Nephron (organoid): ENCODE measurements around the gene IFRD2.

ENCODE experiments used
- H3K27ac Mint-ChIP-seq, 3 experiments: 2 replicates each; pipeline ENCODE4 v1.8.0; 2020; ENCODE audit warnings: mixed read lengths in 3 of 3, mild to moderate bottlenecking in 2 of 3, moderate library complexity in 1 of 3
- H3K27me3 Mint-ChIP-seq: 2 replicates; pipeline ENCODE4 v1.8.0; 2021; ENCODE audit warnings: low read depth, mild to moderate bottlenecking, moderate library complexity, mixed read lengths
- H3K36me3 Mint-ChIP-seq: 2 replicates; pipeline ENCODE4 v1.8.0; 2020; ENCODE audit warnings: low read depth, mixed read lengths
- H3K4me1 Mint-ChIP-seq: 2 replicates; pipeline ENCODE4 v1.8.0; 2020; ENCODE audit warnings: mixed read lengths
- H3K4me3 Mint-ChIP-seq, 3 experiments: 2 replicates each; pipeline ENCODE4 v1.8.0; 2020; ENCODE audit warnings: mild to moderate bottlenecking in 3 of 3, mixed read lengths in 3 of 3, moderate library complexity in 2 of 3
- H3K9me3 Mint-ChIP-seq: 2 replicates; pipeline ENCODE4 v1.8.0; 2020; ENCODE audit warnings: mixed read lengths
- TF ChIP-seq, protein P1 (sequence below), 3 experiments: fragments of 200-600 bp; sonication (generic); IDR thresholded peaks; one replicate each; pipeline ENCODE4 v1.5.0; 2021; ENCODE audit warnings: antibody characterized with exemption in 3 of 3; ENCODE audit not compliant: unreplicated experiment in 3 of 3

Gene IFRD2

DNA sequence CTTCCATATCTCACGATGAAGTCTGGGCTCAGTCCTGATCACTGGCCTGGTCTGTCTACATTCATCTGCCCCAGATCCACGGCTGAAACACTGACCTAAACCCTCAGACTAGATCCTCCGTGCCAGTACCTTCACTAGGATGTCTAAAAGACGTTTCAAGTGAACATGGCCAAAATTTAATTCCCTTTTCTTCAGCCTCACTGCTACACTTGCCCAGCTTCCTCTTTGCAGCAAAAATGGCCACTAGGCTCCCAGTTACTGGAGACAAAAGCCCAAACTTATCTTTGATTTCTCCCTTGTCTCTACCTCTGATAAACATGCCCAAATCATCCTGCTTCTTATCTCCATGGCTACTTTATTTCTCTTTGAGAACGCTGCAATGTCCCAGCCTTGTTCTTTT, 46.7 kb upstream of the IFRD2 start:
- TF ChIP-seq, protein P1, sequence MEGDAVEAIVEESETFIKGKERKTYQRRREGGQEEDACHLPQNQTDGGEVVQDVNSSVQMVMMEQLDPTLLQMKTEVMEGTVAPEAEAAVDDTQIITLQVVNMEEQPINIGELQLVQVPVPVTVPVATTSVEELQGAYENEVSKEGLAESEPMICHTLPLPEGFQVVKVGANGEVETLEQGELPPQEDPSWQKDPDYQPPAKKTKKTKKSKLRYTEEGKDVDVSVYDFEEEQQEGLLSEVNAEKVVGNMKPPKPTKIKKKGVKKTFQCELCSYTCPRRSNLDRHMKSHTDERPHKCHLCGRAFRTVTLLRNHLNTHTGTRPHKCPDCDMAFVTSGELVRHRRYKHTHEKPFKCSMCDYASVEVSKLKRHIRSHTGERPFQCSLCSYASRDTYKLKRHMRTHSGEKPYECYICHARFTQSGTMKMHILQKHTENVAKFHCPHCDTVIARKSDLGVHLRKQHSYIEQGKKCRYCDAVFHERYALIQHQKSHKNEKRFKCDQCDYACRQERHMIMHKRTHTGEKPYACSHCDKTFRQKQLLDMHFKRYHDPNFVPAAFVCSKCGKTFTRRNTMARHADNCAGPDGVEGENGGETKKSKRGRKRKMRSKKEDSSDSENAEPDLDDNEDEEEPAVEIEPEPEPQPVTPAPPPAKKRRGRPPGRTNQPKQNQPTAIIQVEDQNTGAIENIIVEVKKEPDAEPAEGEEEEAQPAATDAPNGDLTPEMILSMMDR (IDR thresholded peaks at IDR 0.05; ENCODE audit: unreplicated experiment in 3 of 3): no peak
- no peaks in the 10 kb centered on the region for H3K9me3 Mint-ChIP-seq
- H3K27me3 Mint-ChIP-seq: peaks cover 47% of the 10 kb centered on the region
- H3K36me3 Mint-ChIP-seq: no peaks in the 10 kb centered on the region
- H3K4me3 Mint-ChIP-seq: peak overlapping the region; percentile 89 to 95 (median 94)
- peaks cover 41% of the 10 kb centered on the region for H3K4me1 Mint-ChIP-seq
- H3K27ac Mint-ChIP-seq: peak overlapping the region; percentile 86 to 97 (median 96)

DNA sequence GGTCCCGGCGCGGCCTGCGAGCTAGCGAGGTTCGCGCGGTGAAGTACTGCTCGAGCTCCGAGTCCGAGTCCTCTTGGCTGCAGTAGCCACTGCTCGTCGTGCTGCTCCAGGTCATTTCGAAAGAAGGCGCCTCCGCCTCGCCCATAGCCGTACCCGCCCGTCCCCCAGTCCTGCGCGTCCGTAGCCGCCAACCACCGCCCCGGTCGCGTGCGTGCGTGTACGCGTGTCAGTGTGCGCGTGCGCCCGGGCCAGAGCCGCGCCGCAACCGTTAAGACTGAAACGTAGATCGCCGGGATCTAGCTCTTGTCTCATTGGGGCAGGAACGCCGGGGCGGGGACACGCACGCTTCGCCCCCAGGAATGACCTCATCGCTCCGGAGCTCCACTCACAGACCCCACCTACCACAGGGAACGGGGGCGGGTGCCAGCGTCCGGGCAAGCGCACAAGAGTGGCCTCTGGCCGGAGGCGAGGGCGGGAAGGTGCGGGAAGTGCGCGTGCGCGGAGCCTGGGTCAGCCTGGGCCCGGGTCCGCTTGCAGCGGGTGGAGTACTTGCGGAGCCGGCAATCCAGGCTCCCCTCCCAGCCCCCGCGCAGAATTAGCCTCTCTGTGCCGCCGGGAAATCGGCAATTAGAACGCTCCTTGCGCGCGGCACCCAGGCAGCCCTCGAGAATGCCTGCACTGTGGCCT, 45.1 kb upstream of the IFRD2 start:
- Mint-ChIP-seq H3K4me1 (peaks cover 44% of the 10 kb centered on the region), H3K27ac (peak overlapping the region; percentile 86 to 97 (median 96)), H3K9me3 (no peaks in the 10 kb centered on the region), H3K36me3 (no peaks in the 10 kb centered on the region), H3K27me3 (peaks cover 35% of the 10 kb centered on the region), H3K4me3 (peak overlapping the region; percentile 89 to 95 (median 94))
- TF ChIP-seq, protein P1 (IDR thresholded peaks at IDR 0.05; ENCODE audit: unreplicated experiment in 3 of 3): no peak

DNA sequence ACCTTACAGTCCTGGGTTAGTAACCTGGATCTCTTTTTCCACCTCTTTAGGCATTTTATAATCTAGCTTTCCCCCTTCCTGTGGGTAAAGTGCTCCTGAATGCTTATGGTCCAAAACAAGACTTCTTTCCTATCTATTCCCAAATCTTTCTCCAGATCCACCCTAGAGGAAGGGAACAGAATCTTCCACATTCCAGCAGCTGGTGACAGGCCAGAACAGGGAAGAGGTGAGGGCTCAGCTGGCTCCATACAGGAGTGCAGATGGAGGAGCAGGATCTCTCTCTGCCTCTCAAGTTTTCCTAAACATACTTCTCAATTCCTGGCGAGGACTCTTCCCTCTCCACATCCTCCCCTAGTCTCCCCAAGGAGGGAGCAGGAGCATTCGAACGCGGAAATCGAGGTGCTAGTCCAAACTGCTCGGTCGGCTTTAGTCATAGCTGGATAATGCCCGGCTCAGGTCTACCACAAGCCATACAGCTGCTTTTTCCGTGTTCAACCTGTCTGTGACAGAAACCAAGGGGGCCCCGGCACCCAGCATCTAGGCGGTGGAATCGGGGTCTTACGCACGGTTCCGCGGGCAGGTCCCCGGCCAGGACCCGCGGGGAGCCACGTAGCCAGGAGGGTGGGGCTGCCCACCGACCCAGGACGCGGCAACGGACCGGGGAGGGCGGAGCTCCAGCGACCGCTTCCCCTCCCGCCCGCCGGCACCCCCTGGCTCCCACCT, 44.4 kb upstream of the IFRD2 start:
- Mint-ChIP-seq H3K9me3 (no peaks in the 10 kb centered on the region), H3K36me3 (no peaks in the 10 kb centered on the region), H3K4me3 (peak overlapping the region; percentile 89 to 95 (median 94)), H3K27me3 (peaks cover 28% of the 10 kb centered on the region), H3K27ac (peak overlapping the region; percentile 86 to 96 (median 90)), H3K4me1 (peaks cover 44% of the 10 kb centered on the region)
- TF ChIP-seq, protein P1 (IDR thresholded peaks at IDR 0.05; ENCODE audit: unreplicated experiment in 3 of 3): no peak

DNA sequence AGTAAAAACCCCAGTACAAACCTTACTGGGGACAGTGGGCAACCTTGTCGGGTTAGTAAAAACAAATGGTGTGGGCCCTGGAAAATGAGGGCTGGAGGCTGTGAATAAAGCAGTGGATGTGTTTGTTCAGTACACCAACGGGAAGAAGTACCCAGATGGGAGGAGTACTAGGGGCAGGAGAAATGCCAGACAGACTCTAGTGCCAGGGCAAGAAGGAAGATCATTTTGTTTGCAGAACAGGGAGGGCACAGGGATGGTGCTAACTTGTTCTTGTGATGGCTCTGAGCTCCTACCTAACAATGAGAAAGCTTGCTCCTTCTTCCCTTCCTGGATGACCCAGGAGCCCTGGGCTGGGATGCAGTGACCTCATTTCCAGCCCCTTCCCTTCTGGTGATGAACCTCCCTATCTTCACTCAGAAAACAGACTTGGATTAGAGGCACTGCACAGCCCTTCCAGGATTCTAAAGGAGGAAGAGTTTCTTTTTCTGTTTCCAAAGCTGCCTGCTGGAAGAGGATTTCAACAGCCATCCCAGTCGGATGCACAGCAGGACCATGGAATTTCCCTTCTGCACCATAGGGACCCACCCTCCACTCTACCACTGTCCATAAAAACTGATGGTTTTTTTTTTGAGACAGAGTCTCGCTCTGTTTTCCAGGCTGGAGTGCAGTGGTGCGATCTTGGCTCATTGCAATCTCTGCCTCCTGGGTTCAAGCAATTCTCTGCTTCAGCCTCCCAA, 42.3 kb upstream of the IFRD2 start:
- Mint-ChIP-seq H3K27me3 (peaks cover 8% of the 10 kb centered on the region), H3K9me3 (no peaks in the 10 kb centered on the region), H3K4me3 (peak overlapping the region; percentile 67 to 80 (median 74)), H3K4me1 (peaks cover 38% of the 10 kb centered on the region), H3K36me3 (peaks cover 10% of the 10 kb centered on the region), H3K27ac (peak overlapping the region in 1 of 3 experiments; percentile 39)
- TF ChIP-seq, protein P1 (IDR thresholded peaks at IDR 0.05; ENCODE audit: unreplicated experiment in 3 of 3): no peak

DNA sequence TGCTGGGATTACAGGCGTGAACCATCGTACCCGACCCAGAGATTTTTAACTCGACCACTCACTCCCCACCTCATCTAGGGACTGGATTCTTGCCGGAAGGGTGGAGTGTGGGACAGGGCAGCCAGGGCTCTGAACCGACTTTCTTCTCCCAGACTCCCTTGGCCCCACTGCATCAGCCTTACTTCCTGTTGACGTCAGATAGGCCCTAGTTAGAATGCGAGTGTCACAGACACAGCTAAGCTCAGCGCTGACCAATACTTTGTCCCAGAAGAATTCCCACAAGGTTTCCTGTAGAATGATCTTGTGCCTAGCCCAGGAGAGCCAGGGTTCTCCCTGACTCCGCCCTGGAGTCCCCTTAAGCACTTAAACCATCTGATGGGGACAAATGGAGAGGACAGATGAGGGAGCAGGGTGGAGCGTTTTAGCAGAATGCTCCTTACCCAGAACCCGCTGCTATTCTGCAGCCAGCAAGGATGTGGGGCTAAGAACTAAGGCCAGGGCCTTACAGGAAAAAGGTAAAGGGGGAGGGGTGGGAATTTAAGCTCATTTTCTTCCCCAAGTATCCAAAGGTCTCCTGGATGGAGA, 41.6 kb upstream of the IFRD2 start:
- Mint-ChIP-seq H3K36me3 (peaks cover 10% of the 10 kb centered on the region), H3K27ac (peak overlapping the region in 2 of 3 experiments; percentile 19 to 39), H3K9me3 (no peaks in the 10 kb centered on the region), H3K4me3 (peak overlapping the region; percentile 67 to 80 (median 74)), H3K27me3 (peaks cover 4% of the 10 kb centered on the region), H3K4me1 (peaks cover 33% of the 10 kb centered on the region)
- TF ChIP-seq, protein P1 (IDR thresholded peaks at IDR 0.05; ENCODE audit: unreplicated experiment in 3 of 3): no peak
